K562 (cell line): ENCODE measurements around the gene FARSB. TPM values are rescaled to one million over a fixed set of nuclear protein-coding genes. Genes with fewer than 3 reads are reported as not detected.

Experiments used
- FOXK1 ChIP-seq: sonication (generic); formaldehyde crosslinking; IDR thresholded peaks from 2 replicates; pipeline ENCODE4 v1.8.0; 2022; ENCODE audit warnings: missing genetic modification reagents, mild to moderate bottlenecking, borderline replicate concordance
- MNT ChIP-seq, 2 experiments: fragments of 450-650 bp; conservative IDR thresholded peaks; 2 replicates each; pipeline ENCODE4 v1.6.1; 2017; ENCODE audit warnings: mild to moderate bottlenecking in 2 of 2, moderate library complexity in 2 of 2
- PHF20 ChIP-seq: fragments of 450-650 bp; IDR thresholded peaks from 2 replicates; pipeline ENCODE4 v1.6.1; 2018; ENCODE audit not compliant: partially characterized antibody
- POLR2AphosphoS5 ChIP-seq: IDR thresholded peaks from 2 replicates; pipeline ENCODE4 v1.6.1; 2011; ENCODE audit warnings: mild to moderate bottlenecking, low read depth, low read length, moderate library complexity; ENCODE audit not compliant: control insufficient read depth, insufficient read depth
- ZBTB40 ChIP-seq, 2 experiments: fragments of 450-650 bp in 1 of 2; sonication (generic) in 1 of 2; formaldehyde crosslinking in 1 of 2; IDR thresholded peaks; 2 replicates each; pipeline versions ENCODE4 v1.7.1 to v1.9.0; 2016 to 2022; ENCODE audit warnings: inconsistent platforms in 1 of 2, mild to moderate bottlenecking in 1 of 2, missing genetic modification reagents in 1 of 2
- polyA plus RNA-seq, 8 experiments: library from polyadenylated mRNA; depleted of rRNA in 4 of 8; stranded (reverse) in 5 of 8; unstranded in 3 of 8; fragments of >200 nt; fragmentation: Nextera tagmentation in 2 of 8; fragmentation: Illumina TruSeq in 1 of 8; extraction: Ambion mirVana in 2 of 8; extraction: Trizol in 1 of 8; gene quantifications; 2 replicates each; pipeline versions ENCODE4 v1.2.1 to v1.2.3, GENCODE V29; 2011 to 2014; ENCODE audit warnings: inconsistent platforms in 1 of 8, missing spikeins in 1 of 8
- total RNA-seq, 7 experiments: library from RNA; depleted of rRNA in 6 of 7; stranded (reverse); fragments of >200 nt in 6 of 7; fragmentation: Illumina TruSeq in 2 of 7; extraction: Trizol in 2 of 7; gene quantifications; 2 replicates each; pipeline versions ENCODE4 v1.2.1 to v1.2.3, GENCODE V29; 2011 to 2021; ENCODE audit warnings: low replicate concordance in 1 of 7

FARSB gene
- total and polyA plus RNA-seq, 9 of the 15 experiments (the other 6 are each of a cell fraction or from before 2014, with no cell fraction given): 26.6 to 171 (median 55.7) TPM

- TF ChIP-seq ZBTB40 (IDR thresholded peaks at IDR 0.05) (no peak), ZBTB40 (CRISPR knock-in tag; IDR thresholded peaks at IDR 0.05) (no peak), MNT (conservative IDR thresholded peaks at IDR 0.05) (peak; percentile 92 to 94), POLR2AphosphoS5 (peak; percentile 72), PHF20 (peak; percentile 58), FOXK1 (no peak)
Observed at GRCh38 chr2:222655787-222656525, at the start of gene FARSB (continued).
